Endothelial cell (in vitro differentiated cells): ENCODE measurements around the gene FMR1. TPM values are rescaled to one million over a fixed set of nuclear protein-coding genes. Genes with fewer than 3 reads are reported as not detected.

Experiments
- DNase-seq: peaks from one replicate; pipeline ENCODE4 v3.0.0; 2021; ENCODE audit warnings: low spot score
- H3K27ac Mint-ChIP-seq: one replicate; pipeline ENCODE4 v1.8.0; 2021; ENCODE audit warnings: mixed read lengths, inconsistent platforms; ENCODE audit not compliant: unreplicated experiment
- H3K27me3 Mint-ChIP-seq: one replicate; pipeline ENCODE4 v1.8.0; 2021; ENCODE audit warnings: mild to moderate bottlenecking, moderate library complexity, mixed read lengths, inconsistent platforms; ENCODE audit not compliant: unreplicated experiment
- H3K36me3 Mint-ChIP-seq: one replicate; pipeline ENCODE4 v1.8.0; 2021; ENCODE audit warnings: mild to moderate bottlenecking, low read depth, mixed read lengths, inconsistent platforms; ENCODE audit not compliant: unreplicated experiment
- H3K4me1 Mint-ChIP-seq: one replicate; pipeline ENCODE4 v1.8.0; 2021; ENCODE audit warnings: mild to moderate bottlenecking, mixed read lengths, inconsistent platforms; ENCODE audit not compliant: unreplicated experiment
- H3K4me3 Mint-ChIP-seq: one replicate; pipeline ENCODE4 v1.8.0; 2021; ENCODE audit warnings: mild to moderate bottlenecking, mixed read lengths, inconsistent platforms; ENCODE audit not compliant: unreplicated experiment
- H3K9me3 Mint-ChIP-seq: one replicate; pipeline ENCODE4 v1.8.0; 2021; ENCODE audit warnings: mixed read lengths, inconsistent platforms; ENCODE audit not compliant: unreplicated experiment
- CTCF ChIP-seq: fragments of 200-600 bp; sonication (generic); IDR thresholded peaks from one replicate; pipeline ENCODE4 v1.5.0; 2021; ENCODE audit warnings: antibody characterized with exemption; ENCODE audit not compliant: unreplicated experiment
- total RNA-seq: library from RNA; stranded (reverse); fragmentation: NEBNext Ultra II Directional; extraction: Animal tissue kit (Norgen Biotek cat#: 25700); gene quantifications from one replicate; pipeline ENCODE4 v1.2.1, GENCODE V29; 2021; ENCODE audit not compliant: unreplicated experiment

The FMR1 gene
- total RNA-seq, 1 donor from 2014 or later, result 67.2 TPM

DNA sequence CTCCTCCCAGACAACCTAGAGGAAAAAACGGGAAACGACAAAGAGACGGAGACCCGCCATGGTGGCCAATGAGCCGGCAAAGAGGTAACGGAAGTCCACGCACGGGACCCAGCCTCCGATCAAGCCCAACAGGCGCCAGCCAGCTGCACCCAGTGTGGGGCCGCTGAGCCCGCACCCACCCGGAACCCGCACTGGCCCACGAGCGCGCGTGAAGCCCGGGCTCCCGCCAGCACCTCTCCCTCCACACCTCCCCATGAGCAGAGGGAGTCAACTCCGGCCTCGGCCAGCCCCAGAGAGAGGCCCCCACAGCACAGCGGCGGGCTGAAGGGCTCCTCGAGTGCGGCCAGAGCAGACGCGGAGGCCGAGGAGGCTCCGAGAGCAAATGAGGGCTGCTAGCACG is 14.6 kb upstream of the FMR1 start:
- DNase-seq, result no peak
- TF ChIP-seq CTCF, result no peak
- Mint-ChIP-seq H3K27ac (no peak overlapping the region), H3K36me3 (no peaks in the 10 kb centered on the region), H3K9me3 (no peaks in the 10 kb centered on the region), H3K27me3 (no peaks in the 10 kb centered on the region), H3K4me3 (no peak overlapping the region), H3K4me1 (peaks cover 3% of the 10 kb centered on the region)

- Mint-ChIP-seq H3K4me1 (peaks cover 3% of the 10 kb centered on the region), H3K27ac (no peak overlapping the region), H3K27me3 (no peaks in the 10 kb centered on the region), H3K36me3 (no peaks in the 10 kb centered on the region), H3K9me3 (no peaks in the 10 kb centered on the region), H3K4me3 (no peak overlapping the region)
- DNase-seq, result no peak
- no peak for TF ChIP-seq CTCF
Observed at GRCh38 chrX:147898951-147899350, 12.8 kb upstream of the FMR1 start.

- TF ChIP-seq CTCF, result no peak
- no peaks in the 10 kb centered on the region for H3K9me3 Mint-ChIP-seq
Observed at GRCh38 chrX:147899379-147900114, 12.2 kb upstream of the FMR1 start.

GRCh38 chrX:147900349-147900748 is 11.4 kb upstream of the FMR1 start:
- H3K36me3 Mint-ChIP-seq, result no peaks in the 10 kb centered on the region
- no peaks in the 10 kb centered on the region for H3K9me3 Mint-ChIP-seq
- no peak overlapping the region for H3K27ac Mint-ChIP-seq
- peaks cover 3% of the 10 kb centered on the region for H3K4me1 Mint-ChIP-seq
- no peak for DNase-seq
- H3K4me3 Mint-ChIP-seq, result no peak overlapping the region
- no peaks in the 10 kb centered on the region for H3K27me3 Mint-ChIP-seq
- TF ChIP-seq CTCF, result no peak

More at GRCh38 chrX:147899379-147900114, 12.2 kb upstream of the FMR1 start:
- Mint-ChIP-seq H3K4me1 (peaks cover 3% of the 10 kb centered on the region), H3K27me3 (no peaks in the 10 kb centered on the region), H3K36me3 (no peaks in the 10 kb centered on the region), H3K4me3 (no peak overlapping the region), H3K27ac (no peak overlapping the region)
- no peak for DNase-seq

- Mint-ChIP-seq H3K4me3 (no peak overlapping the region), H3K27me3 (no peaks in the 10 kb centered on the region), H3K9me3 (no peaks in the 10 kb centered on the region), H3K27ac (no peak overlapping the region), H3K36me3 (no peaks in the 10 kb centered on the region), H3K4me1 (peaks cover 3% of the 10 kb centered on the region)
- no peak for DNase-seq
- TF ChIP-seq CTCF, result no peak
Observed at GRCh38 chrX:147901461-147902126, 10.1 kb upstream of the FMR1 start.
